Lower leg skin (tissue), 3 donors: Measurements from ENCODE around the gene TMPRSS13.

Experiments used
- POLR2A ChIP-seq, 2 donors: fragments of 450-650 bp; IDR thresholded peaks; one replicate each; pipeline ENCODE4 v1.6.1; 2016 to 2017; ENCODE audit warnings: antibody characterized with exemption in 2 of 2, mild to moderate bottlenecking in 1 of 2, moderate library complexity in 1 of 2
- TF ChIP-seq, protein P1 (sequence below), 3 donors: fragments of 450-650 bp; IDR thresholded peaks; one replicate each; pipeline ENCODE4 v1.5.1; 2016; ENCODE audit warnings: antibody characterized with exemption in 3 of 3, mild to moderate bottlenecking in 3 of 3, moderate library complexity in 2 of 3

DNA sequence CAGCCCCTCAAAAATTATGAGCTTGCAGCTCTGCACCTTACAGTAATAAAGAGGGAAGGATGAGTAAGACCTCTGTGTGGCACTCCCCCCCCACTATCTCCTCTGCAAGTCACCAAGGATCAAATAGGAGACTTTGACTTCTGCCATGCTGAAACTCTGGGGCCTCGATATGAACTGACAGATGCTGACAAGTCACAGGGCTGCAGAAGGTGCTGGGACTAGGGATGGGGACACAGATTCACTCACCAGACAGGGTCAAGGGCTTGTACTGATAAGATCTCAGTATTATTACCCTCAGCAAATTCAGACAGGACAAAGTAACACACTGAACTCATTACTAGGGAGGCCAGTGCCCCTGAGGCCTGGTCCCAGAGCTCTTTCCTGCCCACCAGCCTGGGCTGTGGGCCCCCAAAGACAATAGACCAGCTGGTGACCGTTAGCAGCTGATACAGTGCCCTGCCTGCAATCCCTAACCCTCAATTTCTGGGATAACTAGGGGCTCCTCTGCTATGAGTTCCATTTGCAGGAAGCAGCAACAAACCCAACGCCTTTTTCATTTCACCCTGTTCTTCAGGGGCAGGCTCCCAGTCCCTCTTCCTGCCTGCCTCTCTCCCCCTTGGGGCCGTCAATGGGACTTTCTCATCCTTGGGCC is 20.1 kb downstream of the TMPRSS13 start:
- TF ChIP-seq, protein P1, sequence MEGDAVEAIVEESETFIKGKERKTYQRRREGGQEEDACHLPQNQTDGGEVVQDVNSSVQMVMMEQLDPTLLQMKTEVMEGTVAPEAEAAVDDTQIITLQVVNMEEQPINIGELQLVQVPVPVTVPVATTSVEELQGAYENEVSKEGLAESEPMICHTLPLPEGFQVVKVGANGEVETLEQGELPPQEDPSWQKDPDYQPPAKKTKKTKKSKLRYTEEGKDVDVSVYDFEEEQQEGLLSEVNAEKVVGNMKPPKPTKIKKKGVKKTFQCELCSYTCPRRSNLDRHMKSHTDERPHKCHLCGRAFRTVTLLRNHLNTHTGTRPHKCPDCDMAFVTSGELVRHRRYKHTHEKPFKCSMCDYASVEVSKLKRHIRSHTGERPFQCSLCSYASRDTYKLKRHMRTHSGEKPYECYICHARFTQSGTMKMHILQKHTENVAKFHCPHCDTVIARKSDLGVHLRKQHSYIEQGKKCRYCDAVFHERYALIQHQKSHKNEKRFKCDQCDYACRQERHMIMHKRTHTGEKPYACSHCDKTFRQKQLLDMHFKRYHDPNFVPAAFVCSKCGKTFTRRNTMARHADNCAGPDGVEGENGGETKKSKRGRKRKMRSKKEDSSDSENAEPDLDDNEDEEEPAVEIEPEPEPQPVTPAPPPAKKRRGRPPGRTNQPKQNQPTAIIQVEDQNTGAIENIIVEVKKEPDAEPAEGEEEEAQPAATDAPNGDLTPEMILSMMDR (IDR thresholded peaks at IDR 0.05): no peak
- TF ChIP-seq POLR2A (IDR thresholded peaks at IDR 0.05): no peak
